GM23338 (cell line): ENCODE measurements around the gene CCL8. TPM values are rescaled to one million over a fixed set of nuclear protein-coding genes. Genes with fewer than 3 reads are reported as not detected.

Experiments
- ATAC-seq: fragments of 200-7000 bp; cut with Tn5 transposase; 3 replicates; pipeline ENCODE4 v1.9.1; 2020
- DNase-seq: peaks from one replicate; pipeline ENCODE4 v3.0.0-alpha.2; 2015; ENCODE audit warnings: low spot score
- H2AFZ ChIP-seq: fragments of 200-600 bp; sonication (generic); 2 replicates; pipeline ENCODE4 v1.8.0; 2016; ENCODE audit warnings: antibody characterized with exemption, mild to moderate bottlenecking, moderate library complexity
- H3F3A ChIP-seq: fragments of 200-600 bp; sonication (generic); replicated peaks from 2 replicates; pipeline ENCODE4 v1.8.0; 2017; ENCODE audit warnings: antibody characterized with exemption, mixed run types, low read depth
- H3K27ac ChIP-seq: fragments of 200-600 bp; sonication (generic); 2 replicates; pipeline ENCODE4 v1.6.1; 2016; ENCODE audit warnings: low read depth
- H3K27me3 ChIP-seq: fragments of 200-600 bp; sonication (generic); 2 replicates; pipeline ENCODE4 v1.8.0; 2016; ENCODE audit warnings: mild to moderate bottlenecking, mixed run types, moderate library complexity; ENCODE audit not compliant: insufficient read depth
- H3K36me3 ChIP-seq: fragments of 200-600 bp; sonication (generic); 2 replicates; pipeline ENCODE4 v1.8.0; 2016; ENCODE audit warnings: mild to moderate bottlenecking; ENCODE audit not compliant: insufficient read depth
- H3K4me1 ChIP-seq: fragments of 200-600 bp; sonication (generic); 2 replicates; pipeline ENCODE4 v1.8.0; 2016; ENCODE audit warnings: mild to moderate bottlenecking, moderate library complexity; ENCODE audit not compliant: insufficient read depth
- H3K4me2 ChIP-seq: fragments of 200-600 bp; sonication (generic); 2 replicates; pipeline ENCODE4 v1.7.1; 2017; ENCODE audit warnings: mixed run types
- H3K4me3 ChIP-seq: fragments of 200-600 bp; sonication (generic); 2 replicates; pipeline ENCODE4 v1.6.1; 2016; ENCODE audit warnings: mixed run types
- H3K79me2 ChIP-seq: fragments of 200-600 bp; sonication (generic); replicated peaks from 2 replicates; pipeline ENCODE4 v1.8.0; 2017; ENCODE audit warnings: mild to moderate bottlenecking; ENCODE audit not compliant: insufficient read depth
- H3K9me2 ChIP-seq: fragments of 200-600 bp; sonication (generic); 2 replicates; pipeline ENCODE4 v1.8.0; 2017; ENCODE audit not compliant: insufficient read depth
- H4K20me1 ChIP-seq: fragments of 200-600 bp; sonication (generic); replicated peaks from 2 replicates; pipeline ENCODE4 v1.8.0; 2017; ENCODE audit warnings: mild to moderate bottlenecking; ENCODE audit not compliant: insufficient read depth
- H3K27ac Mint-ChIP-seq: 2 replicates; pipeline ENCODE4 v1.8.0; 2020; ENCODE audit warnings: inconsistent platforms, mild to moderate bottlenecking, moderate library complexity, mixed read lengths
- H3K27me3 Mint-ChIP-seq: 3 replicates; pipeline ENCODE4 v1.8.0; 2022; ENCODE audit warnings: low read depth, mild to moderate bottlenecking, moderate library complexity, mixed read lengths, inconsistent platforms; ENCODE audit not compliant: insufficient read depth, poor library complexity
- H3K36me3 Mint-ChIP-seq: 3 replicates; pipeline ENCODE4 v1.8.0; 2021; ENCODE audit warnings: low read depth, mild to moderate bottlenecking, inconsistent platforms, moderate library complexity, mixed read lengths
- H3K4me1 Mint-ChIP-seq: 3 replicates; pipeline ENCODE4 v1.8.0; 2020; ENCODE audit warnings: mild to moderate bottlenecking, inconsistent platforms, mixed read lengths
- H3K4me3 Mint-ChIP-seq: 3 replicates; pipeline ENCODE4 v1.8.0; 2021; ENCODE audit warnings: moderate library complexity, mild to moderate bottlenecking, inconsistent platforms, mixed read lengths
- H3K9me3 Mint-ChIP-seq: 3 replicates; pipeline ENCODE4 v1.8.0; 2020; ENCODE audit warnings: moderate library complexity, mild to moderate bottlenecking, inconsistent platforms, mixed read lengths
- CREB1 ChIP-seq: fragments of 250-450 bp; sonication (Bioruptor Pico); IDR thresholded peaks from 2 replicates; pipeline ENCODE4 v1.5.0; 2020; ENCODE audit warnings: low read depth, mild to moderate bottlenecking, moderate library complexity
- EZH2phosphoT487 ChIP-seq: fragments of 200-600 bp; sonication (generic); IDR thresholded peaks from one replicate; pipeline ENCODE4 v1.8.1; 2018; ENCODE audit warnings: antibody characterized with exemption; ENCODE audit not compliant: unreplicated experiment
- NANOG ChIP-seq: IDR thresholded peaks from 2 replicates; pipeline ENCODE4 v1.6.1; 2016; ENCODE audit warnings: antibody characterized with exemption, borderline replicate concordance
- POLR2AphosphoS5 ChIP-seq: IDR thresholded peaks from 2 replicates; pipeline ENCODE4 v1.6.1; 2016; ENCODE audit warnings: antibody characterized with exemption, low read depth
- ZNF331 ChIP-seq: fragments of 250-450 bp; sonication (Bioruptor Pico); IDR thresholded peaks from 2 replicates; pipeline ENCODE4 v1.5.0; 2020; ENCODE audit warnings: low read depth, mild to moderate bottlenecking, moderate library complexity
- polyA plus RNA-seq: library from polyadenylated mRNA; unstranded; fragments of >200 nt; fragmentation: Nextera tagmentation; extraction: Ambion mirVana; gene quantifications from 2 replicates; pipeline ENCODE4 v1.2.1, GENCODE V29; 2016
- total RNA-seq: library from RNA; depleted of rRNA; stranded (reverse); fragments of >200 nt; shearing (Covaris generic); gene quantifications from 2 replicates; pipeline ENCODE4 v1.2.3, GENCODE V29; 2014
- TF ChIP-seq, protein P1 (sequence below), 2 experiments: fragments of 200-600 bp in 1 of 2; sonication (generic) in 1 of 2; conservative IDR thresholded peaks; 2 replicates each; pipeline versions ENCODE4 v1.5.1 to v1.6.1; 2016 to 2017; ENCODE audit warnings: antibody characterized with exemption in 2 of 2, low read depth in 2 of 2, mild to moderate bottlenecking in 2 of 2, moderate library complexity in 1 of 2
- TF ChIP-seq, protein P2 (sequence below): fragments of 250-450 bp; sonication (Bioruptor Pico); IDR thresholded peaks from 2 replicates; pipeline ENCODE4 v1.5.0; 2020; ENCODE audit warnings: mild to moderate bottlenecking, moderate library complexity

The CCL8 gene
- total and polyA plus RNA-seq, 2 experiments from 2014 or later, result not detected

DNA sequence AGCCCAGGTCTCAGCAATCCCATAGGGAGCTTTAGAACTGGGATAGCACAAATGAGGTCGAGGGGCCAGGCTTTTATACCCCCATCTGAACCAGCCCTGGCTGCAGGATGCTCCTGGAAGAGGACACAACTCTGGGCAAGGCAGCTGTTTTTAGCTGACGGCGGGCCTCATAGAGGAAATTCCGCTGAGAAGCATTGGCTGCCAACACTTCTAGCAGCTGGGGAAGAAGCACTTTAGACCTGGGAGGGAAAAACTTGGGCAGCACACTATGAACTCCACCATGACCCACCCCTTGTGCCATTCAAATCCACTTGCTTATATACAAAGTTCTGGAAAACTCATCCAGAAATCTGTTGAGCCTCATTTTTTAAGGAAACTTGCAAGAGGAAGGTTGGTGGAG lies 28.6 kb upstream of the CCL8 start:
- Histone ChIP-seq H3K9me2 (peaks cover 12% of the 10 kb centered on the region; the same call in 1 of the 2 replicates), H2AFZ (no peak overlapping the region), H4K20me1 (no peaks in the 10 kb centered on the region), H3K4me1 (no peaks in the 10 kb centered on the region), H3K4me3 (no peak overlapping the region), H3K27me3 (no peaks in the 10 kb centered on the region), H3F3A (no peaks in the 10 kb centered on the region), H3K79me2 (no peaks in the 10 kb centered on the region), H3K36me3 (no peaks in the 10 kb centered on the region), H3K4me2 (no peak overlapping the region), H3K27ac (no peak overlapping the region)
- ATAC-seq (no peak), DNase-seq (no peak)
- H3K4me1 Mint-ChIP-seq, result no peaks in the 10 kb centered on the region
- no peak overlapping the region for H3K4me3 Mint-ChIP-seq
- peaks cover 4% of the 10 kb centered on the region for H3K27me3 Mint-ChIP-seq
- H3K36me3 Mint-ChIP-seq, result no peaks in the 10 kb centered on the region
- H3K9me3 Mint-ChIP-seq, result no peaks in the 10 kb centered on the region; the same call in 2 of the 3 replicates
- no peak overlapping the region for H3K27ac Mint-ChIP-seq
- TF ChIP-seq, protein P1, sequence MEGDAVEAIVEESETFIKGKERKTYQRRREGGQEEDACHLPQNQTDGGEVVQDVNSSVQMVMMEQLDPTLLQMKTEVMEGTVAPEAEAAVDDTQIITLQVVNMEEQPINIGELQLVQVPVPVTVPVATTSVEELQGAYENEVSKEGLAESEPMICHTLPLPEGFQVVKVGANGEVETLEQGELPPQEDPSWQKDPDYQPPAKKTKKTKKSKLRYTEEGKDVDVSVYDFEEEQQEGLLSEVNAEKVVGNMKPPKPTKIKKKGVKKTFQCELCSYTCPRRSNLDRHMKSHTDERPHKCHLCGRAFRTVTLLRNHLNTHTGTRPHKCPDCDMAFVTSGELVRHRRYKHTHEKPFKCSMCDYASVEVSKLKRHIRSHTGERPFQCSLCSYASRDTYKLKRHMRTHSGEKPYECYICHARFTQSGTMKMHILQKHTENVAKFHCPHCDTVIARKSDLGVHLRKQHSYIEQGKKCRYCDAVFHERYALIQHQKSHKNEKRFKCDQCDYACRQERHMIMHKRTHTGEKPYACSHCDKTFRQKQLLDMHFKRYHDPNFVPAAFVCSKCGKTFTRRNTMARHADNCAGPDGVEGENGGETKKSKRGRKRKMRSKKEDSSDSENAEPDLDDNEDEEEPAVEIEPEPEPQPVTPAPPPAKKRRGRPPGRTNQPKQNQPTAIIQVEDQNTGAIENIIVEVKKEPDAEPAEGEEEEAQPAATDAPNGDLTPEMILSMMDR (conservative IDR thresholded peaks at IDR 0.05; ENCODE audit: low read depth in 2 of 2), result no peak
- TF ChIP-seq, protein P2, sequence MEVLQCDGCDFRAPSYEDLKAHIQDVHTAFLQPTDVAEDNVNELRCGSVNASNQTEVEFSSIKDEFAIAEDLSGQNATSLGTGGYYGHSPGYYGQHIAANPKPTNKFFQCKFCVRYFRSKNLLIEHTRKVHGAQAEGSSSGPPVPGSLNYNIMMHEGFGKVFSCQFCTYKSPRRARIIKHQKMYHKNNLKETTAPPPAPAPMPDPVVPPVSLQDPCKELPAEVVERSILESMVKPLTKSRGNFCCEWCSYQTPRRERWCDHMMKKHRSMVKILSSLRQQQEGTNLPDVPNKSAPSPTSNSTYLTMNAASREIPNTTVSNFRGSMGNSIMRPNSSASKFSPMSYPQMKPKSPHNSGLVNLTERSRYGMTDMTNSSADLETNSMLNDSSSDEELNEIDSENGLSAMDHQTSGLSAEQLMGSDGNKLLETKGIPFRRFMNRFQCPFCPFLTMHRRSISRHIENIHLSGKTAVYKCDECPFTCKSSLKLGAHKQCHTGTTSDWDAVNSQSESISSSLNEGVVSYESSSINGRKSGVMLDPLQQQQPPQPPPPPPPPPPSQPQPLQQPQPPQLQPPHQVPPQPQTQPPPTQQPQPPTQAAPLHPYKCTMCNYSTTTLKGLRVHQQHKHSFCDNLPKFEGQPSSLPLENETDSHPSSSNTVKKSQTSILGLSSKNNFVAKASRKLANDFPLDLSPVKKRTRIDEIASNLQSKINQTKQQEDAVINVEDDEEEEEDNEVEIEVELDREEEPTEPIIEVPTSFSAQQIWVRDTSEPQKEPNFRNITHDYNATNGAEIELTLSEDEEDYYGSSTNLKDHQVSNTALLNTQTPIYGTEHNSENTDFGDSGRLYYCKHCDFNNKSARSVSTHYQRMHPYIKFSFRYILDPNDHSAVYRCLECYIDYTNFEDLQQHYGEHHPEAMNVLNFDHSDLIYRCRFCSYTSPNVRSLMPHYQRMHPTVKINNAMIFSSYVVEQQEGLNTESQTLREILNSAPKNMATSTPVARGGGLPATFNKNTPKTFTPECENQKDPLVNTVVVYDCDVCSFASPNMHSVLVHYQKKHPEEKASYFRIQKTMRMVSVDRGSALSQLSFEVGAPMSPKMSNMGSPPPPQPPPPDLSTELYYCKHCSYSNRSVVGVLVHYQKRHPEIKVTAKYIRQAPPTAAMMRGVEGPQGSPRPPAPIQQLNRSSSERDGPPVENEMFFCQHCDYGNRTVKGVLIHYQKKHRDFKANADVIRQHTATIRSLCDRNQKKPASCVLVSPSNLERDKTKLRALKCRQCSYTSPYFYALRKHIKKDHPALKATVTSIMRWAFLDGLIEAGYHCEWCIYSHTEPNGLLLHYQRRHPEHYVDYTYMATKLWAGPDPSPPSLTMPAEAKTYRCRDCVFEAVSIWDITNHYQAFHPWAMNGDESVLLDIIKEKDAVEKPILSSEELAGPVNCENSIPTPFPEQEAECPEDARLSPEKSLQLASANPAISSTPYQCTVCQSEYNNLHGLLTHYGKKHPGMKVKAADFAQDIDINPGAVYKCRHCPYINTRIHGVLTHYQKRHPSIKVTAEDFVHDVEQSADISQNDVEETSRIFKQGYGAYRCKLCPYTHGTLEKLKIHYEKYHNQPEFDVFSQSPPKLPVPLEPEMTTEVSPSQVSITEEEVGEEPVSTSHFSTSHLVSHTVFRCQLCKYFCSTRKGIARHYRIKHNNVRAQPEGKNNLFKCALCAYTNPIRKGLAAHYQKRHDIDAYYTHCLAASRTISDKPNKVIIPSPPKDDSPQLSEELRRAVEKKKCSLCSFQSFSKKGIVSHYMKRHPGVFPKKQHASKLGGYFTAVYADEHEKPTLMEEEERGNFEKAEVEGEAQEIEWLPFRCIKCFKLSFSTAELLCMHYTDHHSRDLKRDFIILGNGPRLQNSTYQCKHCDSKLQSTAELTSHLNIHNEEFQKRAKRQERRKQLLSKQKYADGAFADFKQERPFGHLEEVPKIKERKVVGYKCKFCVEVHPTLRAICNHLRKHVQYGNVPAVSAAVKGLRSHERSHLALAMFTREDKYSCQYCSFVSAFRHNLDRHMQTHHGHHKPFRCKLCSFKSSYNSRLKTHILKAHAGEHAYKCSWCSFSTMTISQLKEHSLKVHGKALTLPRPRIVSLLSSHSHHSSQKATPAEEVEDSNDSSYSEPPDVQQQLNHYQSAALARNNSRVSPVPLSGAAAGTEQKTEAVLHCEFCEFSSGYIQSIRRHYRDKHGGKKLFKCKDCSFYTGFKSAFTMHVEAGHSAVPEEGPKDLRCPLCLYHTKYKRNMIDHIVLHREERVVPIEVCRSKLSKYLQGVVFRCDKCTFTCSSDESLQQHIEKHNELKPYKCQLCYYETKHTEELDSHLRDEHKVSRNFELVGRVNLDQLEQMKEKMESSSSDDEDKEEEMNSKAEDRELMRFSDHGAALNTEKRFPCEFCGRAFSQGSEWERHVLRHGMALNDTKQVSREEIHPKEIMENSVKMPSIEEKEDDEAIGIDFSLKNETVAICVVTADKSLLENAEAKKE (CRISPR knock-in tag), result no peak
- no peak for TF ChIP-seq ZNF331 (CRISPR knock-in tag)
- no peak for TF ChIP-seq CREB1 (CRISPR knock-in tag)
- TF ChIP-seq EZH2phosphoT487, result no peak
- TF ChIP-seq POLR2AphosphoS5, result no peak
- TF ChIP-seq NANOG, result no peak
